ENCODE data around the gene LONRF2.

Gene LONRF2

DNA sequence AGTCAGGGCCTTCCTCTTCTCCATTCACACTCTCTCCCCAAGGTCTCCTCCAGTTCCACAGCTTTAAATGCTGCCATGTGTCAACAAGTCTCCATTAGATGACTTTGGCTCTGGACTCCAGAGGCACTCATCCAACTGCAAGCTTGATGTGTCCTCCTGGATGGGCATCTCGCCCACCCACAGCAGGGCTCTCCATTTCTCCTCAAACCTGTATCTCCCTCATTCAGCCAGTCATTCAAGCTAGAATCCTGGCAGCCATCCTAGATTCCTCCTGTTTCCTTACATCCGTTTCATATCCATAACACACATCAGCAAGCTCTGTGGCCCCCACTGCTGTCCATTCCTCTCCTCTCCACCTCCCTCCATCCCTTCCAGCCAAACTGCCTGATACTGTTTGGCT lies 91.5 kb downstream of the LONRF2 start:
- DNase-seq: no peak

DNA sequence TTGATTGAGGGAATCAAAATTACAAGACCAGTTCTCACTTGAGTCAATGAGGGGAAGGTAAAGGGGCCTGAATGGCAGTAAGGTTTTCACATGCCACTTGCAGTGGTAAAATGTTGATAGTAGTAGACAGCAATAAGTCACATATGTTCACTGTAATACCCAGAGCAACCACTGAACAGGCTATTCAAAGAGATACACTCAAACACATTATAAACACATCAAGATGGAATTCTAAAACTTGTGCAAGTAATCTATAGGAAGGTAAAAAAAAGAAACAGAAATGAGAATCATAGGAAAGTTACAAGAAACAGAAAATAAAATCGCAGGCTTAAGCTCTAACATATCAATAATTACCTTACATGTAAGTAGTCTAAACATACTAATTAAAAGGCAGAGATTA lies 93.3 kb downstream of the LONRF2 start:
- no peak for DNase-seq

DNA sequence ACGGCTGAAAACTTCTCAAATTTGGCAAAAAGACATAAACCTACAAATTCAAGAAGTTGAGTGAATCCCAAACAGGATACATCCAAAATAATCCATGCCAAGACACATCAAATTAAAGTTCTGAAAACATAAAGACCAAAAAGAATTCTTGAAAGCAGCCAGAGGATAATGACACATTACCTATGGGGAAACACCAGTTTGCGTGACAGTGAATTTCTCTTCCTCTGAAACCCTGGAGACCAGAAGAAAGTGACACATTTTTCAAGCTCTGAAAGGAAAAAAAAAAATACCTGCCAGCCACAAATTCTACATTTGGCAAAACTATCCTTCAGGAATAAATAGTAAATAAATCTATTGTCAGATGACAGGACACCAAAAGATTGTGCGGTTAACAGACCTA lies 93.9 kb downstream of the LONRF2 start:
- DNase-seq: no peak

DNA sequence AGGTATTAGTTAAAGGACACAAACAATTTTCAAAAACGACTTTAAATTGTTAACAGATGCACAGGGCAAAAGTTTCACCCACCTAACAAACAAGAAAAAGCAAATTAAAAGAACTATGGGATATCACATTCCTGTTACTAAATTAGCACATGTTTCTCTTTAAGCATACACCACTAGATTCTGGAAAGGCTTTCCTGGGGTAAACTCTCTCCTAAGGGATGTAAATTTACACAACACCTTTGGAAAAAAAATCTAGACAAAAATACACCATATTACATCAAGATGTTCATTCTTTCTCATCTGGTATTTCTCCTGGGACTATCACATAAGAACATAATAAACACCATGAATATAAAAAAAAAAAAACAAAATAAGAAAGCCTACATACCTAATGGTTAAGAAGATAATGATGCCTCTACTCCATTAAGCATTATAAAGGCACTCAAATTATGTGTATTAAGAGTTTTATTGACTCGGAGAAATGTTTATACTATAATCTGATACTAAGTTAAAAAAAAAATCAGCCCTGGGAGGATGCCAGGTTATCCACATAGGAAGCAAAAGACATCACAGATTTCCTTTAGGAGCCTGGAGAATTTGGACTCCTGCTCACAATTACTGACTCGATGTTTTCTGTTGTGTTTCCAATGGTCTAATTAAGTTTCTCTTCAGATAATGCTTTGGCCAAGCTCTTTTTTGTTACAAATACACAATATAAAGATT lies 97.2 kb downstream of the LONRF2 start:
- no peak for DNase-seq

DNA sequence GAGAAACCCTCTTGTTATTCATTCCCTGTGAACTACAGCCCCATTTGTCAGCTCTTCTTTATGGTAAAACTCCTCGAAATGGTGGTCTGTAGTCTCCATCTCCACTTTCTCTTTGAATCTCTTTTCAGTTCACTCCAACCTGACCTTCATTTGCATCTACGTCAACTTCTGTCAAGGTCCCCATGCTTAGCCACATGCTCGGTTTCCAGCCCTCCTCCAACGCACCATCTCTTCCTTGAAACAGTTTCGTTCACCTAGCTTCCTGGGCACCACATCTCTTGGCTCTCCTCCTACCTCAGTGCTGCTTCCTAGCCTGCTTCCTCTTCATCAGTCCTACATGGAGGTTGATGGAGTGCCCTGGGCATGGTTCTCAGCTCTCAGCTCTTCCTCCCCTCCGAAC lies 98.8 kb downstream of the LONRF2 start:
- no peak for DNase-seq

All from NCI-H82 (cell line).